WTC11 (cell line): ENCODE measurements around the gene FRMD4A. TPM values are rescaled to one million over a fixed set of nuclear protein-coding genes. Genes with fewer than 3 reads are reported as not detected.

Experiments
- ATAC-seq: fragments of 200-7000 bp; cut with Tn5 transposase; 2 replicates; pipeline ENCODE4 v1.10.0; 2021; ENCODE audit warnings: mild to moderate bottlenecking, moderate library complexity
- CTCF ChIA-PET: fragments of 300-600 bp; sonication (Branson Sonifier 250); formaldehyde crosslinking; loops from one replicate; lab custom pipeline; 2021; ENCODE audit warnings: antibody characterized with exemption; lab: Charles Lee
- POLR2A ChIA-PET: fragments of 350-600 bp; sonication (Branson Sonifier 250); formaldehyde crosslinking; loops from one replicate; lab custom pipeline; 2021; ENCODE audit warnings: antibody characterized with exemption; lab: Charles Lee
- DNase-seq: peaks from one replicate; pipeline ENCODE4 v3.0.0; 2021; ENCODE audit warnings: low spot score
- H3K27ac Mint-ChIP-seq: 2 replicates; pipeline ENCODE4 v1.8.0; 2021; ENCODE audit warnings: mixed read lengths
- H3K27me3 Mint-ChIP-seq: 2 replicates; pipeline ENCODE4 v1.8.0; 2021; ENCODE audit warnings: low read depth, mild to moderate bottlenecking, moderate library complexity, mixed read lengths
- H3K36me3 Mint-ChIP-seq: 2 replicates; pipeline ENCODE4 v1.8.0; 2021; ENCODE audit warnings: mixed read lengths
- H3K4me1 Mint-ChIP-seq: 2 replicates; pipeline ENCODE4 v1.8.0; 2022; ENCODE audit warnings: mixed read lengths
- H3K4me3 Mint-ChIP-seq: 2 replicates; pipeline ENCODE4 v1.8.0; 2021; ENCODE audit warnings: mild to moderate bottlenecking, moderate library complexity, mixed read lengths
- H3K9me3 Mint-ChIP-seq: 2 replicates; pipeline ENCODE4 v1.8.0; 2021; ENCODE audit warnings: mixed read lengths
- ELF4 ChIP-seq: sonication (generic); formaldehyde crosslinking; IDR thresholded peaks from 2 replicates; pipeline ENCODE4 v1.8.1; 2022; ENCODE audit warnings: low read depth, mild to moderate bottlenecking, moderate library complexity, missing genetic modification reagents
- EMX1 ChIP-seq: fragments of 250-450 bp; sonication (Bioruptor Pico); IDR thresholded peaks from 2 replicates; pipeline ENCODE4 v1.8.0; 2021; ENCODE audit warnings: mild to moderate bottlenecking
- GTF2I ChIP-seq: fragments of 250-450 bp; sonication (Bioruptor Pico); conservative IDR thresholded peaks from 2 replicates; pipeline ENCODE4 v1.4.0; 2021; ENCODE audit warnings: mild to moderate bottlenecking
- NFATC4 ChIP-seq: fragments of 250-450 bp; sonication (Bioruptor Pico); IDR thresholded peaks from 2 replicates; pipeline ENCODE4 v1.9.0; 2021; ENCODE audit warnings: mild to moderate bottlenecking
- NR1H2 ChIP-seq: sonication (generic); formaldehyde crosslinking; IDR thresholded peaks from 2 replicates; pipeline ENCODE4 v1.9.0; 2021; ENCODE audit warnings: mild to moderate bottlenecking, moderate library complexity, missing genetic modification reagents
- PRRX2 ChIP-seq: fragments of 250-450 bp; sonication (Bioruptor Pico); IDR thresholded peaks from 2 replicates; pipeline ENCODE4 v1.8.0; 2021; ENCODE audit warnings: mild to moderate bottlenecking
- TP53 ChIP-seq: sonication (generic); formaldehyde crosslinking; IDR thresholded peaks from 2 replicates; pipeline ENCODE4 v1.8.1; 2023; ENCODE audit warnings: mild to moderate bottlenecking, missing genetic modification reagents
- ZNF423 ChIP-seq: fragments of 250-450 bp; sonication (Bioruptor Pico); IDR thresholded peaks from 2 replicates; pipeline ENCODE4 v2.1.2; 2022; ENCODE audit warnings: mild to moderate bottlenecking, moderate library complexity
- total RNA-seq: library from RNA; stranded (reverse); gene quantifications from 3 replicates; pipeline ENCODE4 v1.2.3, GENCODE V29; 2021
- TF ChIP-seq, protein P1 (sequence below): sonication (generic); formaldehyde crosslinking; IDR thresholded peaks from 2 replicates; pipeline ENCODE4 v1.8.0; 2022; ENCODE audit warnings: mild to moderate bottlenecking, missing genetic modification reagents
- TF ChIP-seq, protein P2 (sequence below): sonication (generic); formaldehyde crosslinking; IDR thresholded peaks from 2 replicates; pipeline ENCODE4 v1.8.0; 2022; ENCODE audit warnings: mild to moderate bottlenecking, missing genetic modification reagents
- TF ChIP-seq, protein P3 (sequence below): sonication (generic); formaldehyde crosslinking; IDR thresholded peaks from 2 replicates; pipeline ENCODE4 v1.8.0; 2023; ENCODE audit warnings: missing genetic modification reagents, mild to moderate bottlenecking, borderline replicate concordance
- TF ChIP-seq, protein P4 (sequence below): sonication (generic); formaldehyde crosslinking; IDR thresholded peaks from 2 replicates; pipeline ENCODE4 v1.8.1; 2023; ENCODE audit warnings: mild to moderate bottlenecking, missing genetic modification reagents
- TF ChIP-seq, protein P5 (sequence below): sonication (generic); formaldehyde crosslinking; conservative IDR thresholded peaks from 2 replicates; pipeline ENCODE4 v1.8.1; 2022; ENCODE audit warnings: mild to moderate bottlenecking, missing genetic modification reagents
- TF ChIP-seq, protein P6 (sequence below): sonication (generic); formaldehyde crosslinking; IDR thresholded peaks from 2 replicates; pipeline ENCODE4 v1.8.1; 2022; ENCODE audit warnings: low read depth, missing genetic modification reagents, borderline replicate concordance
- TF ChIP-seq, protein P7 (sequence below): fragments of 250-450 bp; sonication (Bioruptor Pico); IDR thresholded peaks from 2 replicates; pipeline ENCODE4 v1.9.0; 2021; ENCODE audit warnings: mild to moderate bottlenecking

The FRMD4A gene
- total RNA-seq, 1 experiment from 2014 or later = 35.5 TPM

DNA sequence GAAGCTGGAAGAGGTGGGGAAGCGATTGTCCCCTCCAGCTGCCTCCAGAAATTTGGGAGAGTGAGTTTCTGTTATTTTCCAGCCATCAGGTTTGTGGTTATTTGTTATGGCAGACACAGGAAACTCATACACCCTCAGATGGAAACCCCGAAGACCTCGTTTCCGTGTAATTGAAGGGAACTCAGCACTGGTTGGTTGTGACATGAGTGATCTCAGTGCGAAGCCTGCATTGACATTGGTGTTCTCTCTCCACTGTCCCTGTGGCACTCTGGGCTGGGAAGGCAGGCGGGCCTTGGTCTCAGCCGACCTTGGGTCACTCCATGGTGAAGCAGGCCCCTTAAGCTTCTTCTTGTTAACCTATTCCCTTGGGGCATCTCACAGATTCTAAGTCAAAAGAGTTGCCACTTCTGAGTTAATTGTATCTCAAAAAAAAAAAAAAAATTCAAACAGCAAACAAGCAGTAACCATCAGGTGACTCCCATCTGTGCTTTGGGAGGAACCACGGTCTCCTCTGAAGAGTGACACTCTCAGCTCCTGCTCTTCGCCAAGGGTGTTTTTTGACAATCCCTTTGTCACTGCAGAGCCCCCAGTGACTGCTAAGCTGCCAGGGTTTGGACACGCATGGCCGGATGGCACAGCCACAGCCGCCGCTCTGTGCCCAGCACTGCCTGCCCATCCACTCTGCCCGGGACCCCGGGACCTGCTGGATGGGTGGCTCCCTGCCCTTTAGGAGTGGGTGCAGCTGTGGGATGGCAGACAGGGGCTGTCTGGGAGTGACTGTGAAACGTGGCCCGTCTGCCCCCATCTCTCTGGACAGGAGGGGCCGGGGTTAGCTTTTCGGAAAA, 510.4 kb downstream of the FRMD4A start:
- ChIA-PET POLR2A (no interaction called here), CTCF (interaction anchor here (0.6 to 2.3 kb wide), 3 partner anchors 11 to 273 kb away, joined by 4 to 6 read pairs (median 6); no protein-coding TSS in a partner anchor)
- Mint-ChIP-seq H3K36me3 (peaks cover 26% of the 10 kb centered on the region), H3K9me3 (peaks cover 28% of the 10 kb centered on the region), H3K4me3 (no peak overlapping the region), H3K27me3 (peaks cover 6% of the 10 kb centered on the region; the same call in 1 of the 2 replicates), H3K4me1 (peaks cover 53% of the 10 kb centered on the region), H3K27ac (no peak overlapping the region)
- TF ChIP-seq, protein P1, sequence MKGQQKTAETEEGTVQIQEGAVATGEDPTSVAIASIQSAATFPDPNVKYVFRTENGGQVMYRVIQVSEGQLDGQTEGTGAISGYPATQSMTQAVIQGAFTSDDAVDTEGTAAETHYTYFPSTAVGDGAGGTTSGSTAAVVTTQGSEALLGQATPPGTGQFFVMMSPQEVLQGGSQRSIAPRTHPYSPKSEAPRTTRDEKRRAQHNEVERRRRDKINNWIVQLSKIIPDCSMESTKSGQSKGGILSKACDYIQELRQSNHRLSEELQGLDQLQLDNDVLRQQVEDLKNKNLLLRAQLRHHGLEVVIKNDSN = no peak
- TF ChIP-seq, protein P2, sequence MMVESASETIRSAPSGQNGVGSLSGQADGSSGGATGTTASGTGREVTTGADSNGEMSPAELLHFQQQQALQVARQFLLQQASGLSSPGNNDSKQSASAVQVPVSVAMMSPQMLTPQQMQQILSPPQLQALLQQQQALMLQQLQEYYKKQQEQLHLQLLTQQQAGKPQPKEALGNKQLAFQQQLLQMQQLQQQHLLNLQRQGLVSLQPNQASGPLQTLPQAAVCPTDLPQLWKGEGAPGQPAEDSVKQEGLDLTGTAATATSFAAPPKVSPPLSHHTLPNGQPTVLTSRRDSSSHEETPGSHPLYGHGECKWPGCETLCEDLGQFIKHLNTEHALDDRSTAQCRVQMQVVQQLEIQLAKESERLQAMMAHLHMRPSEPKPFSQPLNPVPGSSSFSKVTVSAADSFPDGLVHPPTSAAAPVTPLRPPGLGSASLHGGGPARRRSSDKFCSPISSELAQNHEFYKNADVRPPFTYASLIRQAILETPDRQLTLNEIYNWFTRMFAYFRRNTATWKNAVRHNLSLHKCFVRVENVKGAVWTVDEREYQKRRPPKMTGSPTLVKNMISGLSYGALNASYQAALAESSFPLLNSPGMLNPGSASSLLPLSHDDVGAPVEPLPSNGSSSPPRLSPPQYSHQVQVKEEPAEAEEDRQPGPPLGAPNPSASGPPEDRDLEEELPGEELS = 0 out of 2 replicates have a peak, but pooled peaks have one; percentile 12
- no peak for DNase-seq
- no peak for ATAC-seq

DNA sequence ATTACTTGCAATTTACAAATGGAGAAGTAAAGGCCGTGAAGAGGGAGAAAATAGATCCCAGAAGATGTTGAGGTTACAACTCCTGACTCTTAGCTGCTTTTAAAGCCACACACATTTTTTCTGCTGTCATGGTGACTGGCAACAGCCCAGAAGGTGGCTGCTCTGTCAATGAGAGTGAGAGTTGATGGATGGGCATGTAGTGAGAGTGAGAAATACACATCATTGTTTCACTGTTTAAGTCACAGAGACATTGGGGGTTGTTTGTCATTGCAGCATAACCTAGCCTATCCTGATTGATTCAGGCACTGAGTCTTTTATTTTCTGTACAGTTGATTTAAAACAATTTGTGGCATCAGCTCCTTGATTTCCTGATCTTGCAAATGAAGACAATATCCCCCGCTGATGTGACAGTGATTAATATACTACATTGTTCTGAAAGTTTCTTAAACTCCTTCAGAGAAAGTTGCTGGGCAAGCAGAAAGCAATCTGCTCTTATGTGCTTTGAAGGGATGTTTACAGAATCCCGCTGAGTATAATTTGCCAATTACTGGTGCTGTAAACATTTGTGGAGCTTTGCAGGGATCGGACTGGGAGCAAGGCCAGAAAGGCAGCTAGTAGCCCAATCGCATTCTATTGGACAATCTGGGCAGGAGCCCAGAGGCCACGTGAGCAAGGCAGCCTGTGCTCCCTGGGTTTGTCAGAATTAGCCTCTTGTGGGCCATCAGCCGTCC, 514.4 kb downstream of the FRMD4A start:
- DNase-seq = no peak
- no peak for ATAC-seq
- CTCF ChIA-PET = interaction anchor here (1.6 kb wide), 1 partner anchor 15 kb away, joined by 4 read pairs; no protein-coding TSS in a partner anchor
- peaks cover 6% of the 10 kb centered on the region; the same call in 1 of the 2 replicates for H3K27me3 Mint-ChIP-seq
- peaks cover 32% of the 10 kb centered on the region for H3K9me3 Mint-ChIP-seq
- H3K27ac Mint-ChIP-seq = no peak overlapping the region
- H3K4me3 Mint-ChIP-seq = no peak overlapping the region
- H3K4me1 Mint-ChIP-seq = peaks cover 37% of the 10 kb centered on the region
- POLR2A ChIA-PET = no interaction called here
- peaks cover 30% of the 10 kb centered on the region for H3K36me3 Mint-ChIP-seq
- TF ChIP-seq, protein P1 = no peak
- TF ChIP-seq, protein P3, sequence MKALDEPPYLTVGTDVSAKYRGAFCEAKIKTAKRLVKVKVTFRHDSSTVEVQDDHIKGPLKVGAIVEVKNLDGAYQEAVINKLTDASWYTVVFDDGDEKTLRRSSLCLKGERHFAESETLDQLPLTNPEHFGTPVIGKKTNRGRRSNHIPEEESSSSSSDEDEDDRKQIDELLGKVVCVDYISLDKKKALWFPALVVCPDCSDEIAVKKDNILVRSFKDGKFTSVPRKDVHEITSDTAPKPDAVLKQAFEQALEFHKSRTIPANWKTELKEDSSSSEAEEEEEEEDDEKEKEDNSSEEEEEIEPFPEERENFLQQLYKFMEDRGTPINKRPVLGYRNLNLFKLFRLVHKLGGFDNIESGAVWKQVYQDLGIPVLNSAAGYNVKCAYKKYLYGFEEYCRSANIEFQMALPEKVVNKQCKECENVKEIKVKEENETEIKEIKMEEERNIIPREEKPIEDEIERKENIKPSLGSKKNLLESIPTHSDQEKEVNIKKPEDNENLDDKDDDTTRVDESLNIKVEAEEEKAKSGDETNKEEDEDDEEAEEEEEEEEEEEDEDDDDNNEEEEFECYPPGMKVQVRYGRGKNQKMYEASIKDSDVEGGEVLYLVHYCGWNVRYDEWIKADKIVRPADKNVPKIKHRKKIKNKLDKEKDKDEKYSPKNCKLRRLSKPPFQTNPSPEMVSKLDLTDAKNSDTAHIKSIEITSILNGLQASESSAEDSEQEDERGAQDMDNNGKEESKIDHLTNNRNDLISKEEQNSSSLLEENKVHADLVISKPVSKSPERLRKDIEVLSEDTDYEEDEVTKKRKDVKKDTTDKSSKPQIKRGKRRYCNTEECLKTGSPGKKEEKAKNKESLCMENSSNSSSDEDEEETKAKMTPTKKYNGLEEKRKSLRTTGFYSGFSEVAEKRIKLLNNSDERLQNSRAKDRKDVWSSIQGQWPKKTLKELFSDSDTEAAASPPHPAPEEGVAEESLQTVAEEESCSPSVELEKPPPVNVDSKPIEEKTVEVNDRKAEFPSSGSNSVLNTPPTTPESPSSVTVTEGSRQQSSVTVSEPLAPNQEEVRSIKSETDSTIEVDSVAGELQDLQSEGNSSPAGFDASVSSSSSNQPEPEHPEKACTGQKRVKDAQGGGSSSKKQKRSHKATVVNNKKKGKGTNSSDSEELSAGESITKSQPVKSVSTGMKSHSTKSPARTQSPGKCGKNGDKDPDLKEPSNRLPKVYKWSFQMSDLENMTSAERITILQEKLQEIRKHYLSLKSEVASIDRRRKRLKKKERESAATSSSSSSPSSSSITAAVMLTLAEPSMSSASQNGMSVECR (CRISPR knock-in tag) = no peak
- TF ChIP-seq EMX1 (CRISPR knock-in tag) (no peak), ZNF423 (CRISPR knock-in tag) (no peak), GTF2I (CRISPR knock-in tag) (no peak), TP53 (CRISPR knock-in tag) (no peak), PRRX2 (CRISPR knock-in tag) (no peak), NFATC4 (CRISPR knock-in tag) (no peak), ELF4 (CRISPR knock-in tag) (no peak), NR1H2 (CRISPR knock-in tag) (no peak)
- TF ChIP-seq, protein P4, sequence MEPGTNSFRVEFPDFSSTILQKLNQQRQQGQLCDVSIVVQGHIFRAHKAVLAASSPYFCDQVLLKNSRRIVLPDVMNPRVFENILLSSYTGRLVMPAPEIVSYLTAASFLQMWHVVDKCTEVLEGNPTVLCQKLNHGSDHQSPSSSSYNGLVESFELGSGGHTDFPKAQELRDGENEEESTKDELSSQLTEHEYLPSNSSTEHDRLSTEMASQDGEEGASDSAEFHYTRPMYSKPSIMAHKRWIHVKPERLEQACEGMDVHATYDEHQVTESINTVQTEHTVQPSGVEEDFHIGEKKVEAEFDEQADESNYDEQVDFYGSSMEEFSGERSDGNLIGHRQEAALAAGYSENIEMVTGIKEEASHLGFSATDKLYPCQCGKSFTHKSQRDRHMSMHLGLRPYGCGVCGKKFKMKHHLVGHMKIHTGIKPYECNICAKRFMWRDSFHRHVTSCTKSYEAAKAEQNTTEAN (CRISPR knock-in tag) = no peak
- TF ChIP-seq, protein P5, sequence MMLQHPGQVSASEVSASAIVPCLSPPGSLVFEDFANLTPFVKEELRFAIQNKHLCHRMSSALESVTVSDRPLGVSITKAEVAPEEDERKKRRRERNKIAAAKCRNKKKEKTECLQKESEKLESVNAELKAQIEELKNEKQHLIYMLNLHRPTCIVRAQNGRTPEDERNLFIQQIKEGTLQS (CRISPR knock-in tag) = no peak
- TF ChIP-seq, protein P6, sequence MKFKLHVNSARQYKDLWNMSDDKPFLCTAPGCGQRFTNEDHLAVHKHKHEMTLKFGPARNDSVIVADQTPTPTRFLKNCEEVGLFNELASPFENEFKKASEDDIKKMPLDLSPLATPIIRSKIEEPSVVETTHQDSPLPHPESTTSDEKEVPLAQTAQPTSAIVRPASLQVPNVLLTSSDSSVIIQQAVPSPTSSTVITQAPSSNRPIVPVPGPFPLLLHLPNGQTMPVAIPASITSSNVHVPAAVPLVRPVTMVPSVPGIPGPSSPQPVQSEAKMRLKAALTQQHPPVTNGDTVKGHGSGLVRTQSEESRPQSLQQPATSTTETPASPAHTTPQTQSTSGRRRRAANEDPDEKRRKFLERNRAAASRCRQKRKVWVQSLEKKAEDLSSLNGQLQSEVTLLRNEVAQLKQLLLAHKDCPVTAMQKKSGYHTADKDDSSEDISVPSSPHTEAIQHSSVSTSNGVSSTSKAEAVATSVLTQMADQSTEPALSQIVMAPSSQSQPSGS = no peak
- TF ChIP-seq, protein P7, sequence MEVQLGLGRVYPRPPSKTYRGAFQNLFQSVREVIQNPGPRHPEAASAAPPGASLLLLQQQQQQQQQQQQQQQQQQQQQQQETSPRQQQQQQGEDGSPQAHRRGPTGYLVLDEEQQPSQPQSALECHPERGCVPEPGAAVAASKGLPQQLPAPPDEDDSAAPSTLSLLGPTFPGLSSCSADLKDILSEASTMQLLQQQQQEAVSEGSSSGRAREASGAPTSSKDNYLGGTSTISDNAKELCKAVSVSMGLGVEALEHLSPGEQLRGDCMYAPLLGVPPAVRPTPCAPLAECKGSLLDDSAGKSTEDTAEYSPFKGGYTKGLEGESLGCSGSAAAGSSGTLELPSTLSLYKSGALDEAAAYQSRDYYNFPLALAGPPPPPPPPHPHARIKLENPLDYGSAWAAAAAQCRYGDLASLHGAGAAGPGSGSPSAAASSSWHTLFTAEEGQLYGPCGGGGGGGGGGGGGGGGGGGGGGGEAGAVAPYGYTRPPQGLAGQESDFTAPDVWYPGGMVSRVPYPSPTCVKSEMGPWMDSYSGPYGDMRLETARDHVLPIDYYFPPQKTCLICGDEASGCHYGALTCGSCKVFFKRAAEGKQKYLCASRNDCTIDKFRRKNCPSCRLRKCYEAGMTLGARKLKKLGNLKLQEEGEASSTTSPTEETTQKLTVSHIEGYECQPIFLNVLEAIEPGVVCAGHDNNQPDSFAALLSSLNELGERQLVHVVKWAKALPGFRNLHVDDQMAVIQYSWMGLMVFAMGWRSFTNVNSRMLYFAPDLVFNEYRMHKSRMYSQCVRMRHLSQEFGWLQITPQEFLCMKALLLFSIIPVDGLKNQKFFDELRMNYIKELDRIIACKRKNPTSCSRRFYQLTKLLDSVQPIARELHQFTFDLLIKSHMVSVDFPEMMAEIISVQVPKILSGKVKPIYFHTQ (CRISPR knock-in tag) = no peak
